Hematopoietic multipotent progenitor cell treated with erythropoietin and hydrocortisone succinate and interleukin-3 and kit ligand, for 15 days (in vitro differentiated cells): ENCODE measurements around the gene WWP2.
A peak's percentile ranks its signal among the peaks of the same experiment; 100 is the strongest.
"Not testable (repeated sequence)": the region's sequence is repeated elsewhere in the genome, so short reads cannot be mapped to it uniquely, and the experiment has no call there.

ENCODE experiments used
- DNase-seq: peaks from one replicate; pipeline ENCODE4 v3.0.0-alpha.2; 2015; ENCODE audit warnings: low spot score

Gene WWP2

GRCh38 chr16:69761983-69762813, at the start of gene WWP2:
Gene WWP2 (plus strand): TSS chr16:69762332. CDS start chr16:69787011, 24,679 bp downstream.
- DNase-seq = peak; percentile 86

- DNase-seq = no peak
Observed at GRCh38 chr16:69712914-69713581, 49.1 kb upstream of the WWP2 start.

- no peak for DNase-seq
Observed at GRCh38 chr16:69717066-69717465, 45.1 kb upstream of the WWP2 start.

- no peak for DNase-seq
Observed at GRCh38 chr16:69718111-69718764, 43.9 kb upstream of the WWP2 start.

GRCh38 chr16:69720822-69721430, 41.2 kb upstream of the WWP2 start:
- no peak for DNase-seq

GRCh38 chr16:69721441-69721957, 40.6 kb upstream of the WWP2 start:
- DNase-seq = no peak

GRCh38 chr16:69724414-69724873, 37.7 kb upstream of the WWP2 start:
- no peak for DNase-seq

- DNase-seq = no peak
Observed at GRCh38 chr16:69724981-69725479, 37.1 kb upstream of the WWP2 start.

- no peak for DNase-seq
Observed at GRCh38 chr16:69725480-69726312, 36.4 kb upstream of the WWP2 start.

GRCh38 chr16:69726313-69727060, 35.6 kb upstream of the WWP2 start, which contains the start of gene NQO1:
Gene NQO1 (minus strand): TSS chr16:69726560. CDS start chr16:69726439, 121 bp downstream.
- DNase-seq = peak; percentile 74

- DNase-seq = no peak
Observed at GRCh38 chr16:69727916-69728270, 34.2 kb upstream of the WWP2 start.

GRCh38 chr16:69729030-69729429, 33.1 kb upstream of the WWP2 start:
- not testable (repeated sequence) for DNase-seq

GRCh38 chr16:69731280-69731679, 30.9 kb upstream of the WWP2 start:
- DNase-seq = not testable (repeated sequence)

- no peak for DNase-seq
Observed at GRCh38 chr16:69732101-69732500, 30.0 kb upstream of the WWP2 start.

- no peak for DNase-seq
Observed at GRCh38 chr16:69741519-69741918, 20.6 kb upstream of the WWP2 start.

GRCh38 chr16:69741951-69742904, 19.9 kb upstream of the WWP2 start:
- DNase-seq = no peak

GRCh38 chr16:69744363-69745231, 17.5 kb upstream of the WWP2 start:
- DNase-seq = no peak

GRCh38 chr16:69745232-69745612, 16.9 kb upstream of the WWP2 start:
- DNase-seq = no peak
